Activated naive CD4-positive, alpha-beta T cell treated with anti-CD3 and anti-CD28 coated beads, Interleukin-2, amount 50 U/mL, for 16 hours (primary cell): ENCODE results near the gene TNS1.

Experiments used
- DNase-seq: peaks from one replicate; pipeline ENCODE4 v3.0.0-alpha.2; 2020

TNS1 gene

GRCh38 chr2:217928324-217929181, 74.2 kb downstream of the TNS1 start:
- no peak for DNase-seq

DNA sequence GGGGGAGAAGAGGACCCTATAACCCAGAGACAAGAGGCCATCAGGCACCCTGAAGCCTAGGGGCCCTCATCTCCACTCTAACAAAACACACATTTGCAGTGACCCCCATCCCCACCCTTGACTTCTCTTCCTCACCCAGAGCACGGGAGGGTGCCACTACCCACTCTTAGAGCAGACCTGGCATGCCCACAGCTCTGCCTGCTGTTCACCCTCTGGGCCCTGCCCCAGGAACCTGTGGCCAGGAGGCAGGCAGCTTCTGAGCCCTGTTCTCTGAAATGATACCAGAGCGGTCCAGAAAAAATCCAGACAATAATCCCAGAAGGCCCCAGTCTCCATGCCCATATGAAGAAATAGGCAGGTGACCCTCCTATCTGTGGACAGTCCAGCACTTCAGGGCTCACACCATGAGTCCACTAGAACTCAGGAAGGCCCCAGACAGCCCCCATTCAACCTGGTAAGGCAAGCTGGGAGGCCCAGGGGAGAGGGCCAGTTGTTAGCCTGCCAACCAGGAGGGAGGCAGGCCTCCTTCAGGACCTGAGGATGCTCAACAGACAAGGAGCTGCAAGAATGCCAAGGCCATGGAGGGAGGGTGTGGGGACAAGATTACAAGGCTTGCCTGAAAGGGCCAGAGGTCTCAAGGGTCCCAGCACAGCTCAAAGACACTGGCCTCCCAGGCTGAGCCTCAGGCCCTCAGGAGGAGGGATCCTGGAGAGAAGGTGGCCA, 75.0 kb downstream of the TNS1 start:
- DNase-seq, result no peak

- DNase-seq, result no peak
Measured at GRCh38 chr2:217926801-217927200, 76.0 kb downstream of the TNS1 start.

GRCh38 chr2:217924346-217924901, 78.4 kb downstream of the TNS1 start:
- DNase-seq, result no peak

DNA sequence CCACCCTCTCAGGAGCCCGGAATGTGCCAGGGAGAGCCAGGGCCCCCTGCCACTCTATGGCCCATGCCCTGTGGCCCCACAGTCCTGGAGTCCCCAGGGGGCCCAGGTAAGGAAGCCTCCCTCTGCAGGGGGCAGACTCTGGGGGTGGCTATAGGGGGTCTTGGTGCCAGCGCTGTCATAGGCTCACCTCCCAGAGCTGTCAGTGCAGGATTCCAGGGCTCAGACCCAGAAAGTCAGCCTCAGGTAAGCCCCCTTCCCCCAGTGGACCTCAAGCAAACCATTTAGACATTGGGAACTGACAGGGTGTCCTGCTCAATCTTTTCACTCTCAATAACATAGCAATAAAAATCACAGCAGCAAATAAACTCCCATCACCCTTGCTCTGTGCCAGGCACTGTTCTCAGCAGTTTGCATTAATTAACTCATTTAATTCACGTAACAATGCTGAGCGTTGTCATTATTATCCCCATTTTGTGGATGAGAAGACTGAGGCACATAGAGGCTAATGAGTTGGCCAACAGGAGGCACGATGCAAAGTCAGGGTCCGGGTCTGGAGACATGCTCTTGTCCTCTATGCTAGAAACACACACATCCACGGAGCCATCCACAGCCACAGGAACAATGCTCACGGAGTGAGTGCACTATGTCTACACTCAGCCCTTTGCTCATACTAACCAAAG, 79.6 kb downstream of the TNS1 start:
- DNase-seq, result no peak

DNA sequence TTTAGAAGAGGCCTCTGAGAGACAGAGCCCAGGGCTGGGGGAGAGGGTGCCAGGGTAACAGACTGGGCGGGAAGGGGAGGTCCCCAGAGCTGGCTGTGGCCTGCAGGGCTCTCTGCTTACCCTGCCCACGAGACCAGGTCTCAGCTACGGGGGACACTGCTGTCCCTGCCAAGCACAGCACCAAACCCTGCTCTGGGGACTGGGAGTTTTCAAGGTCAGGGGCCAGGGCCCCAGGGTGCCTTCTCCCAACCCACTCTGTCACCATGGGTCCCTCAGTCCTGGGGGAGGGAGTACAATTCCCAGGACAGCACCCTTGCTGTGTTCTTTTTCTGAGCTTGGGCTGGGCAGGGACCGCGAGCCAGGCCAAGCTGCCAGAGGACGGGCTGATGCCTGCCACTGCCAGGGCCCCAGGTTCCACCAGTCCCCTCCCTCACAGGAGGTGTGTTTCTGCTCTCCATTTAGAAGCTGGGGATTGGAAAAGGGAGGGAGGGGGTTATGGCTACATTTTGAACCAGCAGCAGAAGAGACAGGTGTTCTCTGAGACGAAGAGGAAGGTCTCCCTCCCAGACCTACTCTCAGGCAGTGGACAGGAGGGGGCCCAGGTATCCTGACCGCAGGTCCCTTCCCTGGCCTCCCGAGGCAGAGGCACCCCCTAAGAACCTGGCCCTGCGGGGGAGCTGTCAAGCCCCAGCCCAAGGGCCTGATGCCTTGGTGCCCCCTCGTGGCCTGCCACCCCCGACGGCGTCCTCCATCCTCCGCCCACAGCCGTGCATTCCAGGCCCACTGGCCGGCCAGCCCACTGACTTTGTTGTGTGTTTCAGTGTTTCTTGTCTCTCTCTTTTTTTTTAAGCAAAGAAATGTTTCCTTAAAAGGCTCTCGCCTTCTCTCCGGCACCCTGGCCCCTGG, 80.4 kb downstream of the TNS1 start:
- no peak for DNase-seq

DNA sequence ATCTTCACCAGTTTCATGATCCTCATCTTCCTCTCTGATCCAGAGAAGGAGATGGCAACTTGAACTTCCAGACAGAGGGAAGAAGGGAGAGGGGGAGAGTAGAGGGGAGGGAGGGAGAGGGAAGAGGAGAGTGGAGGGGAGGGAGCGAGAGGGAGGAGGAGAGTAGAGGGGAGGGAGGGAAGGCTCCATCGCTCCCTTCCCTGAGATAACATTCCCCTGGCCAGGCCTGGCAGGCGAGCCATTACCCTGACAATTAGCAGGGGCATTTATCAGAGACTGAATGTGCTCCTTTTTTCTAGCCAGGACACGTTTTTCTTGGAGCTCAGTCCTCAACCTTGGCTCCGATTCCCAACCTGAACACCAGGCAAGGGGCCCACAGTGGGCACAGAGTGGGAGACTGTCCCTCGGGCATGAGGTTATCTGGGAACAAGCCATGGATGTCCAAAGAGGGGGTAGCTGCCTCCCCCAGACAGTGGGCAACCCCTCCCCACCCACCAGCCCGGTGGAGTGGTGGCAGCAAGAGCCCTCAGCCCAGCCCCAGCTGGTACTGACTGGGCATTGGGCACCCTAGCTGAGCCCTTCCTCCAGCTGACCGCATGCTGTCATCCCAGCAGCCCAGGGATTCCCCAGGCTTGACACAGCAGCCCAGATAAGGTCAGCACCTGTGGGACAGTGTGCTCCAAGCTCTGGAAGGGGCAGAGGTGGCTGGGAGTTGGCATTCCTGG, 81.8 kb downstream of the TNS1 start:
- DNase-seq, result no peak

- DNase-seq, result no peak
Measured at GRCh38 chr2:217919781-217920351, 82.9 kb downstream of the TNS1 start.

DNA sequence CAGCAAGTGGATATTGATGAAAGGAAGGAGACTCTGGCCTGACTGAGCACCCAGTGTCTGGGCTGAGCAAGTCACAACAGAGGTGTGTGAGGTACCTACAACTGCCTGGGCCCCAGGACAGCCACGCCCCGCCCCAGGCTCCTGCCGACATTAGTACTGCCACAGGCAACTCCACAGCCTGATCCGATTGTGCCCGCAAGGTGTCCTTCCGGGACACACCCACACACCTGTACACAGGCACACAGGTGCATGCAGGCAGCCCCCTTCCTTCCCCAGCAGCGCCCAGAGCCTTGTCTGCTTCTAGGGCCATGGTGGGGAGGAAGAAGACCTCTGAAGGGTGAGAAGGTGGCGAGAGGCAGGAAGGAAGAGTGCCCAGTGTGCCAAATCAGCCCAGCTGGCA, 83.6 kb downstream of the TNS1 start:
- DNase-seq, result no peak

GRCh38 chr2:217918308-217919024, 84.3 kb downstream of the TNS1 start:
- no peak for DNase-seq

GRCh38 chr2:217916504-217917254, 86.1 kb downstream of the TNS1 start:
- DNase-seq, result no peak

DNA sequence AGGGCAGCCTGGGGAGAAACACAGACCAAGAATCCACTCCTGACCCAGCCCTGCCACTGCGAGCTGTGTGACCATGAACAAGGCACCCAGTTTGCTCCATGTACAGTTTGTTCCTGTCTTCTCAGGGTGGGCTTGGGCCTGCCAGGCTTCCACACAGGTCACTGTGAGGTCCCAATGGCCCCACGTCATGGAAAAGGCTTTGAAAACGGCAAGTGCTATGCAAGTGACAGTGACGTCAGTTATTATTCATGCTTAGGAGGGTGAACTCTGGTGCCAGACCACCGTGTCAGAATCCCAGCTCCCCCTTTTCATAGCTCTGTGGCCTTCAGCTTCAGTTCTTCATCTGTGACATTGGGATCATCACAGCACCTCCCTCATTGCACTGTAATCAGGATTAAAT, 87.1 kb downstream of the TNS1 start:
- DNase-seq, result no peak

DNA sequence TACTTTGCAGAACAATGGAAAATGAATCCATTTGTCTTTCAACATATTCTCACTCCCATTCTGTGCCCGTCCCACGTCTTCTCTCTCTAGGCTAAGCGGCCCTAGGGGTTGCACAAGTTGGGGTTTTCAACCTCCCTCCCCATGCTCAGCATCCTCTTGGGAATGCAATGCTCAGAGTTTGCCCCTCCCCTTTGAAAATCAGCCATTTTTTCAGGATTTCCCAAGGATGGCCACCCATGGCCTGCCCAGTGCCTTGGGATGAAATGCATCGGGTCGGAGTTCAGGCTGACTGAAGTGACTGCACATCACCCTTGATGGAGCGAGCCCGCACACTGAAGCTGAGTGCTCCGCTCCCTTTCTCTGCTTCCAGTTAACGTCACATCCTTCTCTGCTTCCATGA, 87.9 kb downstream of the TNS1 start:
- DNase-seq, result no peak

DNA sequence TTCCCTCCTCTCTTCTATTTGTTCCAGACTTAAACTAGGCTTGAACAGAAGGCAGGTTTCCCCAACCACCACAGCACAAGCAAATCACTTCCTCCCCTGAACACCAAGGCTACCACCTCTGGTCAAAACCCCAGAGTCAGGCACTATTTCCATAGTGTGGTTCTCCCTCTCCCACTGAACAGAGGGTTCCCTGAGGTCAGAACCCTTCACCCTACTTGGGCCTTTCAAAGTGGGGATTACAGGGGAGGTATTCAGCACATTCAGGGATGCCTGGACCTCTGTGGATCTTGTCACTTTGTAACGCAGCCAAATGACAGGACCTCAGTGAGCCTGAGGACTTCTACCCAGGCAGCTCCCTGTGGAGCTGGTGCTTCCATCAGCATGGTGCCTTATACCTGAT, 88.7 kb downstream of the TNS1 start:
- no peak for DNase-seq

- no peak for DNase-seq
Measured at GRCh38 chr2:217913436-217913835, 89.4 kb downstream of the TNS1 start.

- no peak for DNase-seq
Measured at GRCh38 chr2:217912098-217913024, 90.4 kb downstream of the TNS1 start.

GRCh38 chr2:217911283-217912097, 91.3 kb downstream of the TNS1 start:
- no peak for DNase-seq

DNA sequence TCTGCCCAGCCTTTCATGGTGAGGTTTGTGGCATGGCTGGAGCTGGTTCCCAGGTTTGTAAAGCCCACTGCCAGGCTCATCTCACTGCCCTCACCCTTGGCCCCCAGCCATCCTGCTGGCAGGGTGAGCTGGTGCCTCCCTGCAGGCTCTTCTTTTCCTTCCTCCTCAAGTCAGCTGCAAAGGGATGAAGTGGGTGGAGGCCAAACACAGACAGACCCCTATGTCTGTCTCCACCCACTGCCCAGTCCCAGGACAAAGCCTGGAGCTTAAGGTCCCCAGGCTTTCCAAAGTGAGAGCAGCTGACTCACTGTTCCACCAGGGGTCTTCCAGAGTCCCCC, 92.0 kb downstream of the TNS1 start:
- DNase-seq, result no peak
